Nephron (organoid): ENCODE measurements around the gene IP6K3.

ENCODE experiments used
- H3K27ac Mint-ChIP-seq, 3 experiments: 2 replicates each; pipeline ENCODE4 v1.8.0; 2020; ENCODE audit warnings: mixed read lengths in 3 of 3, mild to moderate bottlenecking in 2 of 3, moderate library complexity in 1 of 3
- H3K27me3 Mint-ChIP-seq: 2 replicates; pipeline ENCODE4 v1.8.0; 2021; ENCODE audit warnings: low read depth, mild to moderate bottlenecking, moderate library complexity, mixed read lengths
- H3K36me3 Mint-ChIP-seq: 2 replicates; pipeline ENCODE4 v1.8.0; 2020; ENCODE audit warnings: low read depth, mixed read lengths
- H3K4me1 Mint-ChIP-seq: 2 replicates; pipeline ENCODE4 v1.8.0; 2020; ENCODE audit warnings: mixed read lengths
- H3K4me3 Mint-ChIP-seq, 3 experiments: 2 replicates each; pipeline ENCODE4 v1.8.0; 2020; ENCODE audit warnings: mild to moderate bottlenecking in 3 of 3, mixed read lengths in 3 of 3, moderate library complexity in 2 of 3
- H3K9me3 Mint-ChIP-seq: 2 replicates; pipeline ENCODE4 v1.8.0; 2020; ENCODE audit warnings: mixed read lengths
- CTCF ChIP-seq, 3 experiments: fragments of 200-600 bp; sonication (generic); IDR thresholded peaks; one replicate each; pipeline ENCODE4 v1.5.0; 2021; ENCODE audit warnings: antibody characterized with exemption in 3 of 3; ENCODE audit not compliant: unreplicated experiment in 3 of 3

IP6K3 gene

GRCh38 chr6:33776764-33777163 is 30.1 kb upstream of the IP6K3 start:
- TF ChIP-seq CTCF (IDR thresholded peaks at IDR 0.05; ENCODE audit: unreplicated experiment in 3 of 3): no peak
- Mint-ChIP-seq H3K4me3 (no peak overlapping the region), H3K27ac (no peak overlapping the region), H3K36me3 (peaks cover 71% of the 10 kb centered on the region), H3K9me3 (no peaks in the 10 kb centered on the region), H3K4me1 (peaks cover 24% of the 10 kb centered on the region), H3K27me3 (no peaks in the 10 kb centered on the region)

GRCh38 chr6:33776186-33776585 is 29.5 kb upstream of the IP6K3 start:
- H3K27me3 Mint-ChIP-seq: no peaks in the 10 kb centered on the region
- H3K4me3 Mint-ChIP-seq: no peak overlapping the region
- no peaks in the 10 kb centered on the region for H3K9me3 Mint-ChIP-seq
- H3K36me3 Mint-ChIP-seq: peaks cover 70% of the 10 kb centered on the region
- no peak overlapping the region for H3K27ac Mint-ChIP-seq
- TF ChIP-seq CTCF (IDR thresholded peaks at IDR 0.05; ENCODE audit: unreplicated experiment in 3 of 3): no peak
- H3K4me1 Mint-ChIP-seq: peaks cover 27% of the 10 kb centered on the region

- Mint-ChIP-seq H3K4me1 (peaks cover 37% of the 10 kb centered on the region), H3K36me3 (peaks cover 55% of the 10 kb centered on the region), H3K27ac (no peak overlapping the region), H3K27me3 (peaks cover 3% of the 10 kb centered on the region), H3K9me3 (no peaks in the 10 kb centered on the region), H3K4me3 (no peak overlapping the region)
- TF ChIP-seq CTCF (IDR thresholded peaks at IDR 0.05; ENCODE audit: unreplicated experiment in 3 of 3): no peak
Observed at GRCh38 chr6:33774774-33775173, 28.1 kb upstream of the IP6K3 start.

GRCh38 chr6:33772902-33773472 is 26.3 kb upstream of the IP6K3 start:
- H3K27ac Mint-ChIP-seq: peak overlapping the region; percentile 28 to 93 (median 51)
- H3K4me1 Mint-ChIP-seq: peaks cover 50% of the 10 kb centered on the region
- no peak overlapping the region for H3K4me3 Mint-ChIP-seq
- H3K9me3 Mint-ChIP-seq: no peaks in the 10 kb centered on the region
- H3K36me3 Mint-ChIP-seq: peaks cover 42% of the 10 kb centered on the region
- peaks cover 7% of the 10 kb centered on the region for H3K27me3 Mint-ChIP-seq
- no peak for TF ChIP-seq CTCF (IDR thresholded peaks at IDR 0.05; ENCODE audit: unreplicated experiment in 3 of 3)

- H3K9me3 Mint-ChIP-seq: no peaks in the 10 kb centered on the region
- H3K27me3 Mint-ChIP-seq: peaks cover 7% of the 10 kb centered on the region
- peak overlapping the region; percentile 40 to 49 (median 48) for H3K4me3 Mint-ChIP-seq
- peaks cover 50% of the 10 kb centered on the region for H3K4me1 Mint-ChIP-seq
- H3K36me3 Mint-ChIP-seq: peaks cover 36% of the 10 kb centered on the region
- peak overlapping the region; percentile 78 to 96 (median 93) for H3K27ac Mint-ChIP-seq
- TF ChIP-seq CTCF (IDR thresholded peaks at IDR 0.05; ENCODE audit: unreplicated experiment in 3 of 3): no peak
Observed at GRCh38 chr6:33772082-33772830, 25.6 kb upstream of the IP6K3 start.
